Stimulated activated CD8-positive, alpha-beta memory T cell treated with anti-CD3 and anti-CD28 coated beads, Interleukin-12 subunit alpha, Interleukin-12 subunit beta, amount 100 ng/mL, for 24 hours (primary cell): Measurements from ENCODE around the gene STRN.
"Not testable (repeated sequence)": the region's sequence is repeated elsewhere in the genome, so short reads cannot be mapped to it uniquely, and the experiment has no call there.

ENCODE experiments used
- DNase-seq: peaks from one replicate; pipeline ENCODE4 v3.0.0-alpha.2; 2020; ENCODE audit errors: extremely low read depth

The STRN gene, protein sequence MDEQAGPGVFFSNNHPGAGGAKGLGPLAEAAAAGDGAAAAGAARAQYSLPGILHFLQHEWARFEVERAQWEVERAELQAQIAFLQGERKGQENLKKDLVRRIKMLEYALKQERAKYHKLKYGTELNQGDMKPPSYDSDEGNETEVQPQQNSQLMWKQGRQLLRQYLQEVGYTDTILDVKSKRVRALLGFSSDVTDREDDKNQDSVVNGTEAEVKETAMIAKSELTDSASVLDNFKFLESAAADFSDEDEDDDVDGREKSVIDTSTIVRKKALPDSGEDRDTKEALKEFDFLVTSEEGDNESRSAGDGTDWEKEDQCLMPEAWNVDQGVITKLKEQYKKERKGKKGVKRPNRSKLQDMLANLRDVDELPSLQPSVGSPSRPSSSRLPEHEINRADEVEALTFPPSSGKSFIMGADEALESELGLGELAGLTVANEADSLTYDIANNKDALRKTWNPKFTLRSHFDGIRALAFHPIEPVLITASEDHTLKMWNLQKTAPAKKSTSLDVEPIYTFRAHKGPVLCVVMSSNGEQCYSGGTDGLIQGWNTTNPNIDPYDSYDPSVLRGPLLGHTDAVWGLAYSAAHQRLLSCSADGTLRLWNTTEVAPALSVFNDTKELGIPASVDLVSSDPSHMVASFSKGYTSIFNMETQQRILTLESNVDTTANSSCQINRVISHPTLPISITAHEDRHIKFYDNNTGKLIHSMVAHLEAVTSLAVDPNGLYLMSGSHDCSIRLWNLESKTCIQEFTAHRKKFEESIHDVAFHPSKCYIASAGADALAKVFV

DNA sequence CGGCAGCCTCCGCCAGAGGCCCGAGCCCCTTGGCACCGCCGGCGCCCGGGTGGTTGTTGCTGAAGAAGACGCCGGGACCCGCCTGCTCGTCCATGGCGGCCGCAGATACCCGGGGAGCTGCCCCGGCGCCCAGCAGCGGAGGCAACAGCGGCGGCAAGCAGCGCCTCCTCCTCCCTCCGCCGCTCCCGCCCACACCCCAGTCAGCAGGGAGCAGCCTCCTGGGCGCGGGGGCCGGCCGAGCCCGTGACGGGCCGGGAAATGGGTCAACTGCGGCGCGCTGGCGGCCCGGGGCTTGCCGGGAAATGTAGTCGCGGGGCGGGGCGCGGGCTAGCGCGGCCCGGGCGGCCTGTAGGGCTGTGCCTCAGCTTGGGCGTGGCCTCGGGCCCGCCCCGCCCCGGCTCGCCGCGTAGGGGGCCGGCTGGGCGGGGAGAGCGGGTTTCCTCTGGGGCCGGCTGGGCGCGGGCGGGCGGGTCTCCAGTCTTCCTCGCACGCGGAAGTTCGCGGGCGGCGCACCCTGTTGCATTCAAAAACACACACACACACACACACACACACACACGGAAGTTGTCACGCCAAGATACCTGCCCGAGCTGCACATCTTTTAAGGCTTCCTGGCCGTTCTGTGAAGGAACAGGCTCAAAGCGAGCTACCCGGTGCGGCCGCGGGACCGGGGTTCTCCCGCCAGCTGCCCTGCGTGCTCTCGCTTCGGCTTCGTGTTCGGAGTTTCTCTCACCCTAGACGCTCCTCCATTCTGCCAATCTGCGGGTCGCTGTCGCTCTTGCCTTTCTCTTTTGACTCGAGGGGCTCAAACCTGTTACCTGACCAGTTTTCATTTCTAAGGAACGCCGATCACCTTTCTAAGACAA lies at the start of gene STRN:
Gene STRN (minus strand): TSS at position 167 of the 866 bp plus-strand sequence. CDS start 73 bp downstream, at position 94.
- DNase-seq: peak; percentile 96

DNA sequence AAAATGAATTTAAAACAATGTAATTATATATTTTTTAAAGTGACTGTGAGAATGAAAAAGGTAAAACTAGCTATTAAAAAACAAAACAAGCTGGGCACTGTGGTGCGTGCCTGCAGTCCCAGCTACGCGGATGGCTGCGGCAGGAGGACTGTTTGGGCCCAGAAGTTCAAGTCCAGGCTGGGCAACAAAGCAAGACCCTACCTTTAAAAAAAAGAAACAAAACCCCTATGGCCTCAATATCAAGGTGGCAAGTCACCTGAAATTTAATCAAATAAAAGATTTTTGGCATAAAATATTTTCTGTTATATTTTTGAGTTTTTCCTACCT lies 46.9 kb upstream of the STRN start:
- DNase-seq: no peak

DNA sequence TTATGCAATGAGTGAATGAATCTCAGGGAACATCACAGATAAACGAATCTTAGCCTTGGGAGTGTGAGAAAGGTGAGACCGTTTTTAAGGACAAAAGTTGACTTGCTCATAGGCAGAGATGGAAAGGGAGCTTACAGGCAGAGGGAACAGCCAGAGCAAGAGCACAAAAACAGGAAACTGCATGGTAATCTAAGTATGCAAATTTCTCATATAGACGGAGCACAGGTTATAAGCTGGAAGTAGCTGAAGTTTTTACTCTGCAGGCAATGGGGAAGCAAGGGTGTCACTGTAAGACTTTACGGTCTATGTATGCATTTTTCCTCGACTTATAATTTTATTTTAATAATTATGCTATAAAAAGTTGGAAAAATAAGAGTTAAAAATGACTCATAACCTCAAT lies 44.8 kb upstream of the STRN start:
- DNase-seq: no peak

DNA sequence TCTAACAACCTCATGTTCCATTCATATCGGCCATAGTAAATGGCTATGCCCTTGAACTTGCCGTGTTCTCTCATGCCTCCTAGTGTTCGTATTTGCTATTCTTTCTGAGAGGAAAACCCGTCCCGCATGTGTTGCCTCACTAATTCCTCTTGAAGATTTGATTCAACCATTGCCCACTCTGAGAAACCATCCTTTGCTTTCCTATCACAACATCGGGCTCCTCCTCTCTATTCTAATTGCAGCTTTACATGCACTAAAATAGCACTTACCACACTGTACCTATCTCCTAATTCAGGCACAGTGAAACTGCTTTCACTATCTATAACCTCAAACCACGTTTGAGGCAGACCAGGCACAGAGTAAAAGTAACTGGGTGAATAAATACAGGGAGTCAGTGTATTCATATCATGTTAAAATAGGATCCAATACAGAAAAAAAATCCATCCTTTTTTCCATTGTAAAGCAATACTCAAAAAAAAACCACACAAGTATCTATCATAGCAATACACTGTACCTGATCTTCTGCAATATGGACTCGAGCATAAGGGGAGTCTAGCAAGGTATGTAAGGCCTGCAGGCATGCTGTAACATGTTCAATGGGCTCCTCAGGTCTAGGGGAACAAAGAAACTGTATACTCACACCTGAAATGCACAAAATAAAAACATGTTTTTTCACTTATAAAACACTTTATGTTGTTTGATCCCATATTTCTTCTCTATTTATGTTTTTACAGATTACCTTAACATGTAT lies 39.0 kb upstream of the STRN start:
- no peak for DNase-seq

DNA sequence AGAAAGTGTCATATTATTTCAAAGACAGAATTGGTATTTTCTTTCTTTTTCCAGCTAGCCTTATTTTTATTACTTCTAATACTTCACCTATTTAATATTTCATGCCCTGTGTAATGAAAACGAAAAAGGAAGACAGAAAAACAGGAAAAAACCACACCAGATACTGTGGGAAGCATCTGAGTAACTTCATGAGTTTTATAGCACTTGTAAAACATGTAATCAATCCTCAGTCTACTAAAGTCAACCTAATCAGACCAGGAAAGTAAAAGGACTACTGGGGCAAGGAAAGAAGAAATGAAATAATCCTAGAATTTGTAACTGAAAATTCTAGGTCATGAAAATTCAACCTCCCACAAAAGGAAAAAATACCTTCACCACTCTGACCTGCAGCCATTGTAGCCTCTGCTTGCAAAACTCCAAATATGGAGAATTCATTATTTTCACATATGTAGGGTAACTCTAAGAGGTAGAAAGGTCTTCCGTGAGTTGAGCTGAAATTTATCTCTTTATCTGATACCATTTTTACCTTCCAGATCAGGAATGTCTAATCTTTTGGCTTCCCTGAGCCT lies 34.7 kb upstream of the STRN start:
- no peak for DNase-seq

DNA sequence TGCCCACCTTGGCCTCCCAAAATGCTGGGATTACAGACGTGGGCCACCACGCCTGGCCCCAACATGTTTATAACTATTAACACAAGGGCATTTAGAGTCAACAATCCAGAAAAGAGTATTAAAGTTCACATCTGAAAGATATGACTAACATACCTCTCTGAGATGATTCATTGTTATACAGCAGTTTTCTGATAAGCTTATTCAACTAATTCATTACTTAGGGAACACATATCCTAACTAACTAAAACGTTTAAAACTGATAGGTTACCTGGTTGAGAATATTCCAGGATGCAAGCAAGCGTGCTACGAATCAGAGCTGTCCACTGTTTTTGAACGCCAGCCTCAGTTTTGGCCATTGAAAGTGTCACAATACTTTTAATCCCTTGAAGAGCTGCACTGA lies 34.0 kb upstream of the STRN start:
- no peak for DNase-seq

DNA sequence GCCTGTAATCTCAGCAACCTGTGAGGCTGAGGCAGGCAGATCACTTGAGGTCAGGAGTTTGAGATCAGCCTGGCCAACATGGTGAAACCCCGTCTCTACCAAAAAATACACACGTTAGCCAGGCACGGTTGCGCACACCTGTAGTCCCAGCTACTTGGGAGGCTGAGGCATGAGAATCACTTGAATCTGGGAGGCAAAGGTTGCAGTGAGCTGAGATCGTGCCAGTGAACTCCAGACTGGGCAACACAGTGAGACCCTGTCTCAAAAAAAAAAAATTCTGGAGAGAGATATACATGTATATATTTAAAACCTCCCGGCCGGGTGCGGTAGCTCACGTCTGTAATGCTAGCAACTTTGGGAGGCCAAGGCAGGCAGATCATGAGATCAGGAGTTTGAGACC lies 33.1 kb upstream of the STRN start:
- DNase-seq: not testable (repeated sequence)

DNA sequence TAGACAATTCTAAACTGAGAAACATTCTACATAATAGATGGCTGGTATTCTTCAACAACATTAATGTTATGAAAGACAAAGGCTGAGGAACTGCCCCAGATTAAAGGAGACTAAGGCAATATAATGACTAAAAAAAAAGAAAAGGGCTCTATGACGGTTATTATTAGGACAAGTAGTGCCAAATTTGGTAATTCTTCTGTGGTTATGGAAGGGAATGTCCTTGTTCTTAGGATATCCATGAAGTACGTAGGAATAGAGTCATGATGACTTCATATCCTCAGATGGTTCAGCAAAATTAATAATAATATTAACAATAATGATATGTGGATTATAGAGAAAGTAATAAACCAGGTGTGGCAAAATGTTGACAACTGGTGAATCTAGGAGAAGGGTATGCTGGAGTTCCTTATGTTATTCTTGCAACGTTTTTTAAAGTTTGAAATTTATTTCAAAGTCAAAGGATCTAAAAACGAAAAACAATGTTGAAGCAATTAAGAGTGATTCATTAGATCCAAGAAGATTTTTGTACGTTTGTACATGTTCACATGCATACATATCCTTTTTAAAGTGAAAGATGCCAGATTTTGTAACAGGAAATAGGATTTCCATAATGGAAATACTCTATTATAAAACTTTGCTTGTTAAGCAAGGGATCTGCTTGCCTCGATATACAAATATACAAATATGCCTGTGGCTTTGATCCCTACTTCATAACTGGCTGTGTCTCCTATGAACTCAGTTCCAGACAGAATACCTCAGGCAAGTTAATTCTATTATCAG lies 27.7 kb upstream of the STRN start:
- no peak for DNase-seq

DNA sequence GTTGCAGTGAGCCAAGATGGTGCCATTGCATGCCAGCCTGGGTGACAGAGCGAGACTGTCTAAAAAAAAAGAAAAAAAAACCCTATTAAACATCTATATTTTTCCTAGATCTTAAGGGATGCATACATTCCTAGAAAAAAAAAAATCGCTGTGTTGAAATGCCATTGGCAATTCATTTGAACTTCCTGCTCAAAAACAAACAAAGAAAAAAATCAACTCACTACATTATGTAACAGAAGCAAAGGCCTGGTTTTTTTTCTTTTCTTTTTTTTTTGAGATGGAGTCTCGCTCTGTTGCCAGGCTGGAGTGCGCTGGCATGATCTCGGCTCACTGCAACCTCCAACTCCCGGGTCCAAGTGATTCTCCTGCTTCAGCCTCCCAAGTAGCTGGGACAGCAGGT lies 21.7 kb upstream of the STRN start:
- no peak for DNase-seq

DNA sequence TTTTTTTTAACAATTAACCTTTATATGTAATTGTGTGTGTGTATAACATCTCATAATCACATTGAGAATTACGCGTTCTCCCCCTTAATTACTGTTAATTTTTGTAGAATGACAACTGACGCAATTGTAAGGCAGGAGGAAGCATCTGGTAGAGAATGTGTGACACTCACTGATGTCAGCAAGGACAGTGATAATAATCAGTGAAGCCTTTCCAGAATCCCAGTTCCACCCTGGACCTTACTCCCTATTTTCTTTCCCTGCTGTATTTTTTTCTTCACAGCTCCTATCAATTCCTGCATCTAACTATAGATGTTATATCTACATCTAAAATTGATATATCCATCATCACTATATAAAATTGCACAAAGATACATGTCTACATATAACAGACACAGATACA lies 16.1 kb upstream of the STRN start:
- DNase-seq: no peak

DNA sequence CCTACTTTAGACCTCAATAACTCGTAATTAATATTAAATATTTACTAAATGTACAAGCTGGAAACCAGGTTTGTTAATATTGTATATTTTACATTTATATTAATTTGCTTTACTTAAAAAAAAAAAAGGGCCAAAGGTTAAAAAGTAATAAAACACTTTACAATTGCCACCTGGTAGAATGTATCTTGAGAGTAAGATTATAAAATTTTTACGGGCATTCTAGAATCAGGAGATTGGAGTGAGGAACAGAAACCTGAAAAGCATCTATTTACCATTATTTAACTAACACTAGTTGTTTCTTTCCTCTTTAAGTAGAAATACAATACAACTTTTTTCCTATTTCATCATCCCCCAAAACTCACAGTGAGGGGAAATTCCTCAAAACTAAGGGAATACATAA lies 15.6 kb upstream of the STRN start:
- DNase-seq: no peak

DNA sequence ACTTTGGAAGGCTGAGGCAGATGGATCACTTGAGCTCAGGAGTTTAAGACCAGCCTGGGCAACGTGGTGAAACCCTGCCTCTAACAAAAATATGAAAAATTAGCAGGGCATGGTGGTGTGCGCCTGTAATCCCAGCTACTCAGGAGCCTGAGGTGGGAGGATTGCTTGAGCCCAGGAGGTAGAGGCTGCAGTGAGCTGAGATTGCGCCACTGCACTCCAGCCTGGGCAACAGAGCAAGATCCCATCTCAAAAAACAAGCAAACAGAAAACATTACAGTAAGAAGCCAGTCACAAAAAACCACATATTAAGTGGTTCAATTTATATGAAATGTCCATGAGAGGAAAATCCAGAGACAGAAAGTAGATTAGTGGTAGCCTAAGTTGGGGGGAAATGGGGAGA lies 12.7 kb upstream of the STRN start:
- DNase-seq: not testable (repeated sequence)

DNA sequence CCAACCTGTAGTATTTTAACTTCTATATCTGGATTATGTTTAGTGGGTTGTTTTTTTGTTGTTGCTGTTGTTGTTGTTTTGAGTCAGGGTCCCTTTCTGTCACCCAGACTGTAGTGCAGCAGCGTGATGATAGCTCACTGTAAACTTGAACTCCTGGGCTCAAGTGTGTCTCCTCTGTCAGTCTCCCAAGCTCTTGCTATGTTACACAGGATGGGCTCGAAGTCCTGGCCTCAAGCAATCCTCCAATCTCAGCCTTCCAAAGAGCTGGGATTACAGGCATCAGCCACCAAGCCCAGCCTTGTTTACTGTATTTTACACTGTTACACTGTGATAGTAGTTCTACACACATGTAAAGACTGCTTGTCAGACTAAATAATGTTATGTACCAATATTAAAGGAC lies 9.7 kb upstream of the STRN start:
- no peak for DNase-seq

DNA sequence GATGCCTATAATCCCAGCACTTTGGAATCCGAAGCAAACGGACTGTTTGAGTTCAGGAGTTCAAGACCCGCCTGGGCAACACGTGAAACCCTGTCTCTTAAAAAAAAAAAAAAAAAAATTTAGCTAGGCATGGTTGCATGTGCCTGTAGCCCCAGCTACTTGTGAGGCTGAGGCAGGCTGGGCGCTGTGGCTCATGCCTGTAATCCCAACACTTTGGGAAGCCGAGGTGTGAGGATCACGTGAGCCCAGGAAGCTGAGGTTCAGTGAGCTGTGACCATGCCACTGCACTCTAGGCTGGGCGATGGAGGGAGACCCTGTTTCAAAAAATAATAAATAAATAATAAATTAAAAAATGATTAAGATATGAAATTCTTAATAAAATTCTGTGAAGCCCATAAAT lies 9.0 kb upstream of the STRN start:
- DNase-seq: no peak

DNA sequence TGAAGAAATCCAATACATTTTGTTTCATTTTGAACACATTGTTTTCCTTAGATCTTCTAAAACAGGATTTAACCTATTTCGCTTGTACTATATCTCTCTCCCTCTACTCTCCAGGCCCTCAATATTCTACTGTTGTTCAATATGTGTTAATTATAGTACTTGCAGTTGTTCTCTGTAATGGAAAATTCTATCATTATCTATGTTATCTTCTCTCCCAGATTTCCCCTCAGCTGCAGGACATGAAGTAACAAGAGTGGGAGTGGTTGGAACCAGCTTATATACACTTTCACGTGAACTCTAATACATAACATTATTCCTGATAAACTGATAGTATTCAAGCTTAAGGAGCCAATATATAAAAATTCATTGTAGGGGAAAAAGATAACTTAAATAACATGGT lies 7.0 kb upstream of the STRN start:
- no peak for DNase-seq

DNA sequence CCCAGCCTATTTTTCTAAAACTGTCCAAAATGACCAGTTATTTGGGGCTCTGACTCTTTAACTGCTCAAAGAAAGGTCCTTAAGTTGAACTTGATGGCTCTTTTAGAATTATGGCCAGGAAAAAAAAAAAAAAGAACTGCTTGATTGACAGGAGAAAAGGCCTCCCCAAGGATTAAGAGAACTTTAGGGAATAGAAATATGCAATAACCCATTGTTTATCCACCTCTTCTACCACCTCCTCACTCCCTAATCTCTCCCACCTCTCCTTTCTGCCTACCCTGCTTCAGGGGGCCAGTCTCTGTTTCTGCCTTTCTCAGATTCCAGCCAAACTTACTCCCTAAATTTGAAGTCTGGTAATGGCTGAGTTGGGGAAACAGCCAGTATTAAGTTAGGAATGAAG lies 5.7 kb upstream of the STRN start:
- no peak for DNase-seq

DNA sequence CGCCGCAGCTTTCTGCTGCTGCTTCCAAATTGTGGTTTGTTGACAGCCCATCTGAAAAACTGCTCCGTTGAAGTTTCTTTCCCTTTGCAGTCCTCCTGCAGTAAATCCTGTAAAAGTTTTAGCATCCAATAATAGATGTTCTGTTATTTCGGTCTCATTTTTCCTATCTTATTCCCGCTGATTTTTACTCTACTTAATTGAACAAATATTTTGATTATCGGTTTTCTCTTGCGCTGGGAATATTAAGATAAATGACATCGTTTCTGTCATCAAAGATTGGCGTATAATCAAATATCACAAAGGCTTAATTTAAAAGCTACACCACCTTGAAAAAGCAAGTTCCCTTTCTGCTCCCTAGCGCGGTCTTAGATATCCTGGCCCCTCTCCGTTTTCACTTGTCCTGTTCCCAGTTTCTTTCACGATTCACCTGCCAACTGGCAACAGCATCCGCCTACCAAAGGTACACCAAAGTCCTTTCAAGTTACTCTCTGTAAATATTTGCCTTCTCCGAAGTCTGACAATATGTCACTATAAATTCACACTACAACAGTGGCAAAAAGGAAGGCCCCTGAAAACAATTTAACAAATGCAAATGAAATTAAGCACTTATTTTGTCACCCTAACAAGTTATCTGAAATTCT lies 1.0 kb upstream of the STRN start:
- DNase-seq: no peak

DNA sequence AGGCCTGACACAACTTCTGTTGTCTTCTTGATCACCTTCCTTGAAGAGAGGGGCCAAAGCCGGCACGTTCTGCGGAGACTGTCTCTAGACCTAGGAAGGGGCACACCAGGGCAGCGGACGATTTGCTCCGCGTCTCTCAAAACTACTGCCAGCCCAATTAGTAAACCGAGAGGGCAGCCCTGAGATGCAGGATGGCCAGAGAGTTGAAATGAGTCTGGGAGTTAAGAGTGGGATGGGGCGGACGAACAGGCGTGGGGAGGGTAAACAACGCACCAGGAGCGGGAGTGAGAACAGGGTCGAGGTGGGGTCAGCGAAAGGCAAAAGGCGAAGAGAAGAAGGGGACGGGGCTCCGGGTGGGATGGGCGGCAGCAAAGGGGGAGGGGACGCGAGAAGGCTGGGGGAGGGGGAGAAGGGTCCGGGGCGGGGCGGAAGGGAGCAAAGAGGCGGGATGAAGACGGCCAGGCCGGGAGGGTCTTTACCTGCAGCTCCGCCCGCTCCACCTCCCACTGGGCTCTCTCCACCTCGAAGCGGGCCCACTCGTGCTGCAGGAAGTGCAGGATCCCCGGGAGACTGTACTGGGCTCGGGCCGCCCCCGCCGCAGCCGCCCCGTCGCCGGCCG lies 476 bp downstream of the STRN start:
- DNase-seq: no peak

DNA sequence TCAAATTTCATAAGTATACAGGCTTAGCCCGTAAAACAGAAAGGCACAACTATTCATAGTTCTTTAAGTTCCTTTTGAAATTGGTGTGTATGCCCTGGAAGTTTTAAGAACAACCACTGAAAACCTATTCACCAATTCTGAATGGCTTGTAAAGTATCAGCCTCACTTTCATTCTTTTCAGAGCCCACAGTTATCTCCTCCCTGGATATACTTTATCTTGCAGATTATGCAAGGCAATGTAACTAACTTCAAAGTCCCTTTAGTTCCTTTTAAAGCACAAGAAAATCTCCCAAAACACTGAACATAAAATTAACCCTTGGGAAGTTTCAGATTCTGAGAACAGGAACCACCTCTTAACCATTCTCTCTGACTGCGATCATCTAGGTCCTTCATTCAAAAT lies 1.1 kb downstream of the STRN start:
- DNase-seq: no peak
